Globus pallidus (tissue), 1 donor: ENCODE measurements around the gene DNTT.

Source experiments
- DNase-seq: peaks from one replicate; pipeline ENCODE4 v3.0.0-alpha.2; 2015; ENCODE audit warnings: low spot score

DNTT gene

GRCh38 chr10:96309628-96310320 lies 5.5 kb downstream of the DNTT start:
- DNase-seq, result no peak

GRCh38 chr10:96310321-96310669 lies 6.1 kb downstream of the DNTT start:
- DNase-seq, result no peak

GRCh38 chr10:96311180-96311715 lies 7.0 kb downstream of the DNTT start:
- DNase-seq, result no peak

- DNase-seq, result no peak
Measured at GRCh38 chr10:96313344-96313743, 9.1 kb downstream of the DNTT start.

GRCh38 chr10:96317067-96317833 lies 13.0 kb downstream of the DNTT start:
- DNase-seq, result no peak

- no peak for DNase-seq
Measured at GRCh38 chr10:96319754-96320474, 15.7 kb downstream of the DNTT start.

- no peak for DNase-seq
Measured at GRCh38 chr10:96321822-96322221, 17.6 kb downstream of the DNTT start.

- DNase-seq, result no peak
Measured at GRCh38 chr10:96322275-96322674, 18.0 kb downstream of the DNTT start.

- no peak for DNase-seq
Measured at GRCh38 chr10:96324447-96324846, 20.2 kb downstream of the DNTT start.

- DNase-seq, result no peak
Measured at GRCh38 chr10:96325719-96326373, 21.6 kb downstream of the DNTT start.

- no peak for DNase-seq
Measured at GRCh38 chr10:96327462-96327861, 23.2 kb downstream of the DNTT start.

GRCh38 chr10:96333101-96333500 lies 28.9 kb downstream of the DNTT start:
- DNase-seq, result no peak

GRCh38 chr10:96334616-96335526 lies 30.6 kb downstream of the DNTT start:
- DNase-seq, result peak; percentile 77

GRCh38 chr10:96337106-96337505 lies 32.9 kb downstream of the DNTT start:
- no peak for DNase-seq

GRCh38 chr10:96338279-96338925 lies 34.2 kb downstream of the DNTT start:
- peak; percentile 69 for DNase-seq

- DNase-seq, result no peak
Measured at GRCh38 chr10:96339383-96339782, 35.1 kb downstream of the DNTT start.

GRCh38 chr10:96339956-96340904 lies 36.0 kb downstream of the DNTT start:
- DNase-seq, result peak; percentile 81

GRCh38 chr10:96341219-96342182 lies 37.3 kb downstream of the DNTT start:
- no peak for DNase-seq
